Measurements from ENCODE around the gene AGMAT.

The AGMAT gene

GRCh38 chr1:15524283-15525049, 60.4 kb downstream of the AGMAT start:
- DNase-seq (ENCODE audit: low read depth, low spot score): peak; percentile 95

- no peak for DNase-seq (ENCODE audit: low read depth, low spot score)
Measured at GRCh38 chr1:15524021-15524282, 60.9 kb downstream of the AGMAT start, which contains the start of gene CASP9. CASP9 (minus strand) TSS chr1:15524215; CDS start chr1:15524200, 15 bp downstream.

DNA sequence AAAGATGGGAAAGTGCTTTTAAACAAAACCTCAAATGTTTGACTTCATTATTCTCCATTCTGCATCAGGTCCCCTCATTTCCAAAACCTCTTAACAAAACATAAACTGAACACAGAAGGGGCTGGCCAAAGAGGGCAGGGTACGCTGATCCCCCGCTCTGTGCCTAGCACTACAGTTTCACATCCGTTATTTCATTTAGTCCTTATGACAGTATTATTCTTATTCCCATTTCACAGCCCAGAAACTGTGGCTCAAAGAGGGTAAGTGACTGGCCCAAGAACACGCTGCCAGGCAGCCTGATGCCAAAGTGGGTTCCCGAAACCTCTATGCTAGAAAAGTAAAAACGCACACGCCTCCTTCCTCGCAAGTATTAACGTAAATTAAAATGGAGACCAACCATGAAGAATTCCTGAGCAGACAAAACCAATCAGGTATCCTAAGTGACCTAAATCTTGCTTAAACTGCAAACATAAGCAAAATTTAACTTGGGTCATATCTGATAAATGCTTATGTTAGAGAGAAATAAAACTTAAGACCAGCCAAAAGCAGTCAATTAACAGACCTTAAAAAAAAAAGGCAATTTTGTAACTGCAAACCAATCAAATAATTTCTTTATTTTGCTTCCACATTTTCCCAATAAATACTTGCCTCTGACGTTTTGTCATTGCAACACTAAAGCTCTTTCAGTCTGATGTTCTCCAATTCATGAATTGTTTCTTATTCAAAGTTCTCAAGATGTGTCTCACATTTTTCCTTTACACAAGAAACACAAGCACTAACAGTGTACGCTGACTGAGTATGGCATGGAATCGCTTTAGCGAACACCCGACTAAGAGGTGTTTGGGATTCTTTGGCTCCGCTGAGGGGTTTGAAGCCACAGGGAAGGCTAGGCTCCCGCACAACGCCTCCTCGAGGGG, 61.5 kb downstream of the AGMAT start:
- no peak for DNase-seq (ENCODE audit: low read depth, low spot score)

- DNase-seq (ENCODE audit: low read depth, low spot score): no peak
Measured at GRCh38 chr1:15522551-15522950, 62.3 kb downstream of the AGMAT start.

All from ELF-1 (cell line).